ENCODE data around the gene SLC7A6. TPM values are rescaled to one million over a fixed set of nuclear protein-coding genes. Genes with fewer than 3 reads are reported as not detected.

Gene SLC7A6
- total RNA-seq, 1 donor from 2014 or later = 264 TPM

GRCh38 chr16:68253721-68254120 lies 10.6 kb upstream of the SLC7A6 start:
- DNase-seq (ENCODE audit: low spot score) = no peak

- DNase-seq (ENCODE audit: low spot score) = no peak
Measured at GRCh38 chr16:68255712-68256111, 8.6 kb upstream of the SLC7A6 start.

DNA sequence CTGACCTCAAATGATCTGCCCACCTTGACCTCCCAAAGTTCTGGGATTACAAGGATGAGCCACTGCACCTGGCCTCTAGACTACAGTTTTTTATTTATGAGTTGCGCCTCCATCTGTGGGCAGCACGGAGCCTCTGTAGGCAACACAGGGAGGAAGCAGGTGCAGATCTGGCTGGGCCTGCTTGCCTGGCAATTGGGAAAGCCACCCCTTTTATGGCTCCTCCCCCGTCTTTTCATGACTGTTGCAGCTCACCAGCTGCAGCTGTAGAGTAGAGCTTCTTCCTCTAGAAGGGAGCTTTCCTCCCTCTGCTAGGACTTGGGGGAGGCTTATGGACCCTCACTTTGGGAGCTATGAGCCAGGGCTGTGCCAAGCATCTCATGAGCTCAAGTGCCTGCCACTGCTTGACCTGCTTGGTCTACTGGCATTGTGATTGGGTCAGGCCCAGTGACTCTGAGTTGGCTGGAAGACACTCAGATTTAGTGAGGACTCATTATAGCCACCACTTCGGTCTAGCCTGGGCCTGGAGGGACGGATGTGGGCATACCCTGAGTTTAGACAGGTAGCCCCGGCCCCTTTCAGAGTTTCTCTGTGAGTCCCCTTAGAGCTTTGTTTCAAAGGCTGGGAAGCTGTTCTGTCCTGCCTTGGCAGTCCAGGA lies 6.9 kb upstream of the SLC7A6 start:
- DNase-seq (ENCODE audit: low spot score) = no peak

DNA sequence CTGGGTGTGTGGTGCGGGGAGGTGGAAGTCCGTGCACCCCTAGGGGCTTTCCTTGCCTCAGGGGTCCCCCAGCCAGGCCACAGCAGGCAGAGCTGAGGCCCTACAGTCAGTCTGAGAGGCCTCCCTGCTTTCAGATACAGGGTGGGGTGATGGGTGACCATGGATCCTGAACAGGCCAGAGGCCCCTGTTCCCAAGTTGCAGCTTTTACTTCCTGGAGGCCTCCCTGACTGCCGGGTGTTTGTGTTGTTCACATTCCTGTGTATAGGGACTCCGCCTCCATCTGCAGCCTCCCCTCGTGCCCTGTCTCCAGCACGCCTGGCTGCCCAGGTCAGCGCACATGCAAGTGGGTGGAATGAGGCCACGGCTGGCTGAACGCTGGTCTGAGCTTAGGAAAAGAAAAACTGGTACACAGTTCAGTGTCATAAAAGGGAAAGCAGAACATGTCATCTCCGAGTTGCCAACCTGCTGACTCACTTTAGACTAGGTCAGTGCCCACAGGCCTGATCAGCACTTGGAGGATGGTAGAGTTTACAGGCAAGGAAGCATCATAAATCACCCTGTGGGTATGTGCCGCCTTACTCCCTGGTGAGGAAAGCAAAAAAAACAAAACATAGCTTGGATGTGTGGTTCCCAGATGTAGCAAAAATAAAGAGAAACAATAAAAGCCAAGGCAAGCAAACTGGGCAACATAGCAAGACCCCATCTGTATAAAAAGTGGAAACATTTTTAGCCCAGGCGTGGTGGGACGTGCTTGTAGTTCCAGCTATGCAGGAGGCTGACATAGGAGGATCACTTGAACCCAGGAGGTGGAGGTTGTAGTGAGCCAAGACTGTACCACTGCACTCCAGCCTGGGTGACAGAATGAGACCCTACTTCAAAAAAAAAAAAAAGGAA lies 6.2 kb upstream of the SLC7A6 start:
- DNase-seq (ENCODE audit: low spot score) = no peak

DNA sequence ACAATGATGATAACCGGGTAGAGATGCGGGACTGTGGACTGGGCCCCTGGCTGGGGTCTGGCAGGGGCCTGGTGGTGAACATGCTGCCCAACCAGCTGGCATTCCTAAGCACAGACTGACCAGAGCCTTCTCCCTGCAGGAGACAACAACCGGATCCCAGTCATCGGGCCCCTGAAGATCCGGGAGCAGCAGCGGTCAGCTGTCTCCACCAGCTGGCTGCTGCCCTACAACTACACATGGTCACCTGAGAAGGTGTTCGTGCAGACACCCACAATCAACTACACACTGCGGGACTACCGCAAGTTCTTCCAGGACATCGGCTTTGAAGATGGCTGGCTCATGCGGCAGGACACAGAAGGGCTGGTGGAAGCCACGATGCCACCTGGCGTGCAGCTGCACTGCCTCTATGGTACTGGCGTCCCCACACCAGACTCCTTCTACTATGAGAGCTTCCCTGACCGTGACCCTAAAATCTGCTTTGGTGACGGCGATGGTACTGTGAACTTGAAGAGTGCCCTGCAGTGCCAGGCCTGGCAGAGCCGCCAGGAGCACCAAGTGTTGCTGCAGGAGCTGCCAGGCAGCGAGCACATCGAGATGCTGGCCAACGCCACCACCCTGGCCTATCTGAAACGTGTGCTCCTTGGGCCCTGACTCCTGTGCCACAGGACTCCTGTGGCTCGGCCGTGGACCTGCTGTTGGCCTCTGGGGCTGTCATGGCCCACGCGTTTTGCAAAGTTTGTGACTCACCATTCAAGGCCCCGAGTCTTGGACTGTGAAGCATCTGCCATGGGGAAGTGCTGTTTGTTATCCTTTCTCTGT lies 5.1 kb upstream of the SLC7A6 start:
- DNase-seq (ENCODE audit: low spot score) = no peak

- no peak for DNase-seq (ENCODE audit: low spot score)
Measured at GRCh38 chr16:68263559-68264127, 683 bp upstream of the SLC7A6 start.

- DNase-seq (ENCODE audit: low spot score) = no peak
Measured at GRCh38 chr16:68265078-68265920, 973 bp downstream of the SLC7A6 start.

GRCh38 chr16:68267612-68268405 lies 3.5 kb downstream of the SLC7A6 start:
- DNase-seq (ENCODE audit: low spot score) = no peak

- no peak for DNase-seq (ENCODE audit: low spot score)
Measured at GRCh38 chr16:68269793-68270192, 5.5 kb downstream of the SLC7A6 start.

- DNase-seq (ENCODE audit: low spot score) = no peak
Measured at GRCh38 chr16:68270353-68270752, 6.0 kb downstream of the SLC7A6 start.

DNA sequence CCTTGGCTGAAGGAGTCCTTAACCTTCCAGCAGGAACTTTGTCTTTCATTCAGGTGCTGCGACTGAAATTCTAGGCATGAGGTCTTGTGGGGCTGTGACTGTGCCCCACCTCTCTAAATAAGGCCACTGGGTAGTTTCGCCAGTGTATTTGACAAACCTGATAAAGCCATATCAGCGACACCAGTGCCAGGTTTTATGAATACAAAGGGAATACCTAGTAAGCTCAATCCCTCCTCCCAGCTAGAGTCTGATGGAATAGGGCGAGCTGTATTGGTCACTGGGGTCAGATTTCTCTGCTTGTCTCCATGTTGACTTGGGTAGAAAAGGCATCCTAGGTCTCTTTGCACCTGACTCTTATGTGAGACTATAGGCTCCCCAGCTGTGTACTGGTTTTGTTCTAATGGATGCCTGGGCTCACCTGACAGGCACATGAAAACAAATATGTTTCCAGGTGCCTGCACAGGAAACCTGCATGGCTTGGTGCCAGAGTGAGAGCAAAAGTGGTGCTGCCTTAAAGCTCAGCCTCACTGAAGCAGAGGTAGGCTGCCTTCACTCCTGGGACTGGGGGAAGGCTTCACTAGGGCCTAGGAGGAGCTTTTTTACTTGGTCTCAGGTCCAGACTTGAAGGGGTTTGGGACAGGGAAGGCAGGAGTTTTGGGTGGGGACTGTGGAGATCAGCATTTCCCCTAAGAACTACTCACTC lies 8.3 kb downstream of the SLC7A6 start:
- DNase-seq (ENCODE audit: low spot score) = no peak

- no peak for DNase-seq (ENCODE audit: low spot score)
Measured at GRCh38 chr16:68273459-68273858, 9.1 kb downstream of the SLC7A6 start.

DNA sequence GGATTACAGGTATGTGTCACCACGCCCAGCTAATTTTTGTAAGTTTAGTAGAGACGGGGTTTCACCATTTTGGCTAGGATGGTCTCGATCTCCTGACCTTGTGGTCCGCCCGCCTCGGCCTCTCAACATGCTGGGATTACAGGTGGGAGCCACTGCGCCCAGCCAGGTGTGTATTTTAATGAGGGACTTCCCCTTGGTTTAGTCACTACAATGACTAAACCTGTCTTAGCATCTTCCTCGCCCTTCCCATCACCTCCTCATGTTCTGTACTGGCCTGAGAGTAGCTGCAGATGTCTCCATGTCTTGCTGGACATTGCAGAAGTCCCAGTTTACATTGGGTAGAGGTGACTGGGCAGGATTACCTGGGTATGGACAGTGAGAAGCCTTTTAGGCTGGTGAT lies 9.6 kb downstream of the SLC7A6 start:
- DNase-seq (ENCODE audit: low spot score) = no peak

- DNase-seq (ENCODE audit: low spot score) = no peak
Measured at GRCh38 chr16:68274441-68274840, 10.1 kb downstream of the SLC7A6 start.

GRCh38 chr16:68275611-68276191 lies 11.4 kb downstream of the SLC7A6 start:
- DNase-seq (ENCODE audit: low spot score) = no peak

DNA sequence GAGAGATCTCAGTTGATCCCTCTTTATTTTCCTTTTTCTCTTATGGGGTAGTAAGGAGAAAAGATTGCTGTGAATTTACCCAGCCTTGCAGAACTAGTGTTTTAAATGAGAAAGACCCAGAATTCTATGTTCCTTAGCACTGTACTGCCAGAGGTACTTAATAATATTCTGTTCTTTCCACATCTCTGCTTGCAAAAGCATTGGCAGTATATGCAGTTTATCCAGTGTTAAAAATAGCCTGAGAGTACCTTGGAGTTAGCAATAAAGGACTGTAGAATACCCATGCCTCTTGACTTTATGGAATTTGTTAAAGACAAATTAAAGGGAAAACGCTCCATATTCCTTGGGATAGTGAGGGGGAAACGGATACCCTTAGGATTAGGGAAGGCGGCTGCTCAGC lies 11.9 kb downstream of the SLC7A6 start:
- DNase-seq (ENCODE audit: low spot score) = no peak

- DNase-seq (ENCODE audit: low spot score) = no peak
Measured at GRCh38 chr16:68279726-68280558, 15.6 kb downstream of the SLC7A6 start.

Data from mesenteric fat pad (tissue), 1 donor.